ENCODE measurements around the gene RPTOR. TPM values are rescaled to one million over a fixed set of nuclear protein-coding genes. Genes with fewer than 3 reads are reported as not detected.

Gene RPTOR
- total and polyA plus RNA-seq, 2 donors (not counting 1 experiment from before 2014, with no cell fraction given): 6.7 to 22.8 TPM

DNA sequence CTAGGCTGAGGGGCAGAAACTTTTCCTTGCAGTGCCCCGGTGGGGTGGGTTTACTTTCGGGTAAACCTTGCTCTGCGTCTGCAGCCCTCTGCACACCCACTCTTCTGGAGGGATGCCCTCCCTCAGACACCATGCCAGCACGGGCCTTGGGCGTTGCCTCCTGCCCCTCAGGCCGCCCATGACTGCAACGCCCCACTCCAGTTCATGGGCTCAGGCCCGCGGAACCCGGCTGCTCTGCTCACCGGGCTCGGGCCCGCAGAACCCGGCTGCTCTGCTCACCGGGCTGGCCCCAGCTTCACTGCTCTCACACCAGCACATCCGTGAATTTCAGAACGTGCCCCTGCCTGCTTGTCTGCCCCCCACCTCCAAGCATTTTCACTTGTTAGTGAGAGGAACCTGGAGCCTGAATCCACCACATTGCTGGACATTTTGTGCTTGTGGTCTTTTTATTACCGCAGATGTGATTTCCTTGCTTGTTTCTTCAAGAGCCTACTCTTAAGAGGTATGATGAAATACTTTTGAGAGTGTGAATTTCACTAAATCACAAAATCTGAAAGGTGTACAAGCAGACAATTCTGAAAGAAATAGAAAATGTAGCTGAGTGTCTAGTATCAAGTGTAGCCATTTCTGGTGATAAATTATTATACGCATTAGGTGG is 130.9 kb downstream of the RPTOR start:
- Histone ChIP-seq H3K4me2 (ENCODE audit: extremely low read depth, insufficient read depth, low read length) (no peak overlapping the region), H3K79me2 (ENCODE audit: control insufficient read depth, insufficient read depth, low read length) (no peaks in the 10 kb centered on the region), H3K9me3 (ENCODE audit: control insufficient read depth, insufficient read depth, low read depth, low read length) (no peaks in the 10 kb centered on the region), H3K4me1 (ENCODE audit: control insufficient read depth, extremely low read depth, insufficient read depth, low read length) (peaks cover 9% of the 10 kb centered on the region), H4K20me1 (ENCODE audit: control insufficient read depth, extremely low read depth, insufficient read depth, low read length) (no peaks in the 10 kb centered on the region), H3K9ac (ENCODE audit: insufficient read depth, low read length) (no peak overlapping the region), H3K4me3 (replicated peaks in 1 of 4; ENCODE audit: control extremely low read depth in 1 of 4, insufficient read depth in 1 of 4, low read depth in 3 of 4, low read length in 4 of 4) (no peak overlapping the region), H3K27ac (ENCODE audit: insufficient read depth, low read length) (no peak overlapping the region), H2AFZ (ENCODE audit: low read length) (no peak overlapping the region), H3K27me3 (ENCODE audit: control insufficient read depth, insufficient read depth, low read length) (no peaks in the 10 kb centered on the region), H3K36me3 (ENCODE audit: control insufficient read depth, insufficient read depth, low read length) (no peaks in the 10 kb centered on the region)
- no peak for DNase-seq (ENCODE audit: low read depth in 2 of 2)
- TF ChIP-seq, protein P1, sequence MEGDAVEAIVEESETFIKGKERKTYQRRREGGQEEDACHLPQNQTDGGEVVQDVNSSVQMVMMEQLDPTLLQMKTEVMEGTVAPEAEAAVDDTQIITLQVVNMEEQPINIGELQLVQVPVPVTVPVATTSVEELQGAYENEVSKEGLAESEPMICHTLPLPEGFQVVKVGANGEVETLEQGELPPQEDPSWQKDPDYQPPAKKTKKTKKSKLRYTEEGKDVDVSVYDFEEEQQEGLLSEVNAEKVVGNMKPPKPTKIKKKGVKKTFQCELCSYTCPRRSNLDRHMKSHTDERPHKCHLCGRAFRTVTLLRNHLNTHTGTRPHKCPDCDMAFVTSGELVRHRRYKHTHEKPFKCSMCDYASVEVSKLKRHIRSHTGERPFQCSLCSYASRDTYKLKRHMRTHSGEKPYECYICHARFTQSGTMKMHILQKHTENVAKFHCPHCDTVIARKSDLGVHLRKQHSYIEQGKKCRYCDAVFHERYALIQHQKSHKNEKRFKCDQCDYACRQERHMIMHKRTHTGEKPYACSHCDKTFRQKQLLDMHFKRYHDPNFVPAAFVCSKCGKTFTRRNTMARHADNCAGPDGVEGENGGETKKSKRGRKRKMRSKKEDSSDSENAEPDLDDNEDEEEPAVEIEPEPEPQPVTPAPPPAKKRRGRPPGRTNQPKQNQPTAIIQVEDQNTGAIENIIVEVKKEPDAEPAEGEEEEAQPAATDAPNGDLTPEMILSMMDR (conservative IDR thresholded peaks at IDR 0.05 in 1 of 2, IDR thresholded peaks at IDR 0.05 in 1 of 2; ENCODE audit: low read depth in 1 of 2, low read length in 2 of 2): no peak

DNA sequence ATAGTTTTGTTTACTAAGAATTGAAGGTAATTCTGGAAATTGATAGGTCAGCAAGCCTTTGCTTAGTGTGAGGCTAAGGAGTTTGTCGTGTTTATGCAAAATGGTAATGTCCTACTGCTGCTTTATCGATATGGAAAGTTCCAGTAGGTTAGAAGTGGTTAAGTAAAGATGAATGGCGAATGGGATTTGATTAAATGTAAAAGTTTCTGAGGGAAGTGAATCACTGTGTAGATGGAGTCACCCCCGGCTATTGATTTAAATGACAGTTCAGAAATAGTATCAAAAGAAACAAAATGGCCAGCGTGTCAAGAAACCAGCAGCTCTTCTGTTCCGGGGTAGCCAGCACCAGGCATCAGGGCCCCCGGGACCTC is 131.4 kb downstream of the RPTOR start:
- no peak for DNase-seq (ENCODE audit: low read depth in 2 of 2)
- Histone ChIP-seq H3K4me2 (ENCODE audit: extremely low read depth, insufficient read depth, low read length) (no peak overlapping the region), H3K4me1 (ENCODE audit: control insufficient read depth, extremely low read depth, insufficient read depth, low read length) (peaks cover 9% of the 10 kb centered on the region), H3K79me2 (ENCODE audit: control insufficient read depth, insufficient read depth, low read length) (no peaks in the 10 kb centered on the region), H4K20me1 (ENCODE audit: control insufficient read depth, extremely low read depth, insufficient read depth, low read length) (no peaks in the 10 kb centered on the region), H3K9me3 (ENCODE audit: control insufficient read depth, insufficient read depth, low read depth, low read length) (no peaks in the 10 kb centered on the region), H3K27ac (ENCODE audit: insufficient read depth, low read length) (no peak overlapping the region), H3K9ac (ENCODE audit: insufficient read depth, low read length) (no peak overlapping the region), H3K4me3 (replicated peaks in 1 of 4; ENCODE audit: control extremely low read depth in 1 of 4, insufficient read depth in 1 of 4, low read depth in 3 of 4, low read length in 4 of 4) (no peak overlapping the region), H3K27me3 (ENCODE audit: control insufficient read depth, insufficient read depth, low read length) (no peaks in the 10 kb centered on the region), H2AFZ (ENCODE audit: low read length) (no peak overlapping the region), H3K36me3 (ENCODE audit: control insufficient read depth, insufficient read depth, low read length) (no peaks in the 10 kb centered on the region)
- TF ChIP-seq, protein P1 (conservative IDR thresholded peaks at IDR 0.05 in 1 of 2, IDR thresholded peaks at IDR 0.05 in 1 of 2; ENCODE audit: low read depth in 1 of 2, low read length in 2 of 2): no peak
- TF ChIP-seq EZH2 (IDR thresholded peaks at IDR 0.05; ENCODE audit: low read length, missing control alignments): no peak

DNA sequence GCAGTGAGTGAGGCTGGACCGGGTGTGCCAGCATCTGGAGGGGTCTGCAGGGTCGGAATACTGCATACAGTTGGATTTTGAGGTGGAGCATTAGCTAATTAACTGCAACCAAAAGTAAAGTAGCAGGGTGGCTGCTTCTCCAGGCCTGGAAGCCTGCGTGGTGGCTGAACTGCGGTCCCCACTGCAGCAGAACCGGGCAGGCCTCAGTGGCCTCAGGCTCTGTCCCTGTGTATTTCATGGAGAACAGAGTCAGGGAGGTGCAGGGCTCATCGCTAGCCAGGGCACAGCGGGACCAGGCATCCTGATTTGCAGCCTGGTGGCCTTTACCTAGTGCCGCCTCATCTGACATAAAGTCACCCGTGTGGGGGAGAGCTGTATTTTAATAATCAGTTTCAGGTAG is 131.9 kb downstream of the RPTOR start:
- Histone ChIP-seq H3K4me3 (replicated peaks in 1 of 4; ENCODE audit: control extremely low read depth in 1 of 4, insufficient read depth in 1 of 4, low read depth in 3 of 4, low read length in 4 of 4) (no peak overlapping the region), H3K9me3 (ENCODE audit: control insufficient read depth, insufficient read depth, low read depth, low read length) (no peaks in the 10 kb centered on the region), H3K27ac (ENCODE audit: insufficient read depth, low read length) (no peak overlapping the region), H4K20me1 (ENCODE audit: control insufficient read depth, extremely low read depth, insufficient read depth, low read length) (no peaks in the 10 kb centered on the region), H3K4me2 (ENCODE audit: extremely low read depth, insufficient read depth, low read length) (no peak overlapping the region), H3K27me3 (ENCODE audit: control insufficient read depth, insufficient read depth, low read length) (no peaks in the 10 kb centered on the region), H3K9ac (ENCODE audit: insufficient read depth, low read length) (no peak overlapping the region), H3K4me1 (ENCODE audit: control insufficient read depth, extremely low read depth, insufficient read depth, low read length) (peaks cover 9% of the 10 kb centered on the region), H2AFZ (ENCODE audit: low read length) (no peak overlapping the region), H3K79me2 (ENCODE audit: control insufficient read depth, insufficient read depth, low read length) (peaks cover 2% of the 10 kb centered on the region), H3K36me3 (ENCODE audit: control insufficient read depth, insufficient read depth, low read length) (no peaks in the 10 kb centered on the region)
- DNase-seq (ENCODE audit: low read depth in 2 of 2): no peak
- no peak for TF ChIP-seq EZH2 (IDR thresholded peaks at IDR 0.05; ENCODE audit: low read length, missing control alignments)
- TF ChIP-seq, protein P1 (conservative IDR thresholded peaks at IDR 0.05 in 1 of 2, IDR thresholded peaks at IDR 0.05 in 1 of 2; ENCODE audit: low read depth in 1 of 2, low read length in 2 of 2): no peak
